SK-N-DZ (cell line): ENCODE measurements around the gene OR4K1. TPM values are rescaled to one million over a fixed set of nuclear protein-coding genes. Genes with fewer than 3 reads are reported as not detected.
"Not testable (repeated sequence)": the region's sequence is repeated elsewhere in the genome, so short reads cannot be mapped to it uniquely, and the experiment has no call there.

Experiments used
- DNase-seq: peaks from one replicate; pipeline ENCODE4 v3.0.0-alpha.2; 2015; ENCODE audit warnings: low spot score
- polyA plus RNA-seq, 2 experiments: library from polyadenylated mRNA; depleted of rRNA; stranded (reverse); fragments of >200 nt; gene quantifications; 2 replicates each; pipeline ENCODE4 v1.2.3, GENCODE V29; 2014

OR4K1 gene, protein sequence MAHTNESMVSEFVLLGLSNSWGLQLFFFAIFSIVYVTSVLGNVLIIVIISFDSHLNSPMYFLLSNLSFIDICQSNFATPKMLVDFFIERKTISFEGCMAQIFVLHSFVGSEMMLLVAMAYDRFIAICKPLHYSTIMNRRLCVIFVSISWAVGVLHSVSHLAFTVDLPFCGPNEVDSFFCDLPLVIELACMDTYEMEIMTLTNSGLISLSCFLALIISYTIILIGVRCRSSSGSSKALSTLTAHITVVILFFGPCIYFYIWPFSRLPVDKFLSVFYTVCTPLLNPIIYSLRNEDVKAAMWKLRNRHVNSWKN
- not detected in 2 replicates for polyA plus RNA-seq (2014; cell fraction: cytosol; rRNA removed)
- polyA plus RNA-seq (2014; cell fraction: nucleus; rRNA removed), result not detected in 2 replicates

DNA sequence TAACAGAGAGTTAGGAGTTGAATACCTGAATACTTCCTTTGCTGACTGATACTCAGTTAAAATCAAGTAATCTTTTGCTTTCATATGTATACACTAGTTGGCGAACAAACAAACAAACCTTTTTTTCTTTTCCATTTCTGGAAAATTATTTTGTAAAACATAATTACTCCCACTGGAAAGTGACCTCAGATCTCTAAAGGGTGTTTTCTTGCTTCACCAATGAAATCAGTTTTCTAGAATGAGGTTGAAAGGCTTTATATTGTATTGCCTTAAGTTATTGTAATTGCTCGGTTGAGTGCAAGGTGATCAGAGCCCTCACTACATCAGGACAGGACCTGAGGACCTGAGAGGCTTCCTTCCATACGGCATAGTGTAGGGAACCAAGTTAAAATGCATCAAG is at the start of gene OR4K1:
Gene OR4K1, plus strand, starts transcription at position 301 of the 400 bp plus-strand sequence. CDS start 4,750 bp downstream, outside the sequence.
- DNase-seq, result no peak

GRCh38 chr14:19895282-19895681 is 35.4 kb upstream of the OR4K1 start:
- no peak for DNase-seq

DNA sequence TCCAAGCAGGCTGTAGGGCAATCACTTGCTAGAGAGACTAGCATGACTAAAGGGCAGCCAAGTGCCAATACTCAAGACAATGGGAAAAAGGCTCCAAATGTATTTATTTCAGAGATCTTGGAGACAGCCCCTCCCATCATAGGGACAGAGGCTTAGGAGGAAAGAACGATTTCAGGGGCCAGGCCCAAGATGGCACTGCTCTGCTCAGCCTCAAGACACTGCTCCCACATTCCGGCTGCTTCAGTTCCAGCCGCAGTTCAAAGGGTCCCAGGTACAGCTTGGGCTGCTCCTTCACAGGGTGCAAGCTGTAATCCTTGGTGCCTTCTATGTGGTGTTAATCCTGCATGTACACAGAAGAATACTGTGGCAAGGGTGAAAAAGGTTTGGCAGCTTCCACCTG is 29.7 kb upstream of the OR4K1 start:
- DNase-seq, result no peak

- no peak for DNase-seq
These were observed 28.3 kb upstream of the OR4K1 start for GRCh38 chr14:19902409-19902808.

DNA sequence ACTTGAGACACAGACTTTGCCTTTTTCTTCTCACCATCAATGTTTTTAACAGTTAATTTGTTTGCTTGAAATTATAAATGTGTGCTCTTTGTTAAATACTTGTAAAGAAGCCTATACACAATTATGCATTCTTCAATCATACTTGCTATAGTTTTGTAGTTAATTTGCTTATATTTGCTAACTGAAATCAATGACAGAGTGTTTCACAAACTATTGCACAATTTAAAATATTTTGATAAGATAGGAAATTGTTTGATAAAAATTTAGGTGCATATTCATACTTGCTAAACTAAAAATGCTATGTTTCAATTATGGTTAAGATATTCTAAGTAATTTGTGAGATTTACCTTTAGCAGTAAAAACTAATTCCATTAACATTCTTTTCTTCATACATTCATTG is 24.1 kb upstream of the OR4K1 start:
- no peak for DNase-seq

DNA sequence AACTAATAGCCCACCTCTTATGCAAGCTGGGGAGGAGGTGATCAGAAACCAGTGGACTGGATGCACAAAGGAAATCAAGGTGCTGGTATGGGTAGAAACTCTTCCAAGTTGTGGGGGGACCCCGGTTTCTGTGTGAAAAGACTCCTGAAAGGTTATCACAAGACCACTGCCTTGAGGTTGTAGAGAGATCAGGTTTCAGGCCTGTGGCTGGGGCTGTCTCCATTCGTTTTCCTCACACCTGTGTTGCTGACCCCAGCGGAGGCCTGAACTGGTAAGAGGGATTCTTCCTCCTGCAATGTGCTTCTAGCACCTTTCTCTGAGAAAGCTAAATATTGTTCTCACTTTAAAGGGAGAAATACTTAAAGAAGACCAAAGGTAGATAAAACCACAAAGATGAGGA is 19.6 kb upstream of the OR4K1 start:
- DNase-seq, result no peak

GRCh38 chr14:19917243-19917642 is 13.5 kb upstream of the OR4K1 start:
- no peak for DNase-seq

DNA sequence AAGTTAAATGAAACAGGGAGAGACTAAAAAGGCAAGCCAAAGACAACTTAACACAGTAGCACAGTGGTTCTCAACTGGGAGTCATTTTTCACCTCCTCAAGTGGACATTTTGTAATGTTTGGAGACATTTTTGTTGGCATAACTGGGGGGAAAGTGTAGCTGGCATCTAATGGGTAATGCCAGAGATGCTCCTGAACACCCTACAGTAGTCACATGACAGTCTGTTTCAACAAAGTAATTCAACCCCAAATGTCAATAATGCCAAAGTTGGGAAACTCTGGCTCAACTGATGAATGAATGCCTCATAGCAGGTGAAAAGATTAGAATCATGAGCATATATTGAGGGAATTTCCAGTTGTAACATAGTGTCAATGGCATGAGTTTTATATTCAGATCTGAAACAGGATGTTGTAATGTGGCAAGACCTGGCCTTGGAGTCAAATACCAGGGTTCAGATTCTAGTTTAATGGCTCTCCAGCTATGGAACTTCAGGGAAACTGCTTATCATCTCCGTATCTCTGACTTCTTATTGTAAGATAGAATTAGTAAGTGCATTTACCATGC is 12.7 kb upstream of the OR4K1 start:
- DNase-seq, result no peak

GRCh38 chr14:19918553-19919264 is 12.0 kb upstream of the OR4K1 start:
- DNase-seq, result no peak

GRCh38 chr14:19920021-19920657 is 10.6 kb upstream of the OR4K1 start, which contains the start of gene OR4K5:
Gene OR4K5 (plus strand): TSS chr14:19920607. CDS start chr14:19920607, 0 bp downstream.
- no peak for DNase-seq

- DNase-seq, result no peak
These were observed 11.0 kb downstream of the OR4K1 start for GRCh38 chr14:19941668-19942067.

GRCh38 chr14:19947413-19948090 is 16.8 kb downstream of the OR4K1 start:
- DNase-seq, result no peak

GRCh38 chr14:19949218-19949617 is 18.5 kb downstream of the OR4K1 start:
- no peak for DNase-seq

DNA sequence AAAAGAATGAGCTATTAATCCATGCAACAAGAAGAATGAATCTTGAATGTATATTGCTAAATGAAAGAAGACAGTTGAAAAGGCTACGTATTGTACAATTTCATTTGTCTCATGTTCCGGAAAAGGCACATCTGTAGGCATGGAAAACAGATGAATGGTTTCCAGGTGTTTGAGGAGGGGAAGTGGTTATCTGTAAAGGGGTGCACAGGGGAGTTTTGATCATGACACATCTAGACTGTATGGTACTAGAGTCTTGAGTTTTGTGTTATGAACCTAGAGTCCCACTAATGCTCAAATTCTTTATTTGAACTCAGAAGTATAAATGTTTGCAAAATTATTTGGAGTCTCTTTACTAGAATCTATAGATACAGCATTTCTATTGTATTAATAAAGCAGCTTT is 39.0 kb downstream of the OR4K1 start:
- DNase-seq, result not testable (repeated sequence)

- DNase-seq, result no peak
These were observed 44.1 kb downstream of the OR4K1 start for GRCh38 chr14:19974844-19975243.

DNA sequence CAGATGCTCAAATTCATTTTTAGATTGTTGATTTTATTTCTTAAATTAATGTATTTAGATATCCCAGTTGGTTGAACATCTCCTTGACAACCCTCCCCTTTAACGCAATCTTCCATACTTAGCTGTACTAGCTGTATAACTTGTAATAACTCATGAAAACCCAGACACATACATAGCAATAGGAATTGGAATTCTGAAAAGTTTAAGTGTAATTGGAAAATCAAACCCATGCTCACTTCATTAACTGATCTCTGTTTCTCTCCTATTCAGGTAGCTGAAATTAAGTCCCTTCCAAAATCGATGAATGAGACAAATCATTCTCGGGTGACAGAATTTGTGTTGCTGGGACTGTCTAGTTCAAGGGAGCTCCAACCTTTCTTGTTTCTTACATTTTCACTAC is 44.6 kb downstream of the OR4K1 start, which contains the start of gene OR4K15:
Gene OR4K15, plus strand, starts transcription at position 301 of the 400 bp plus-strand sequence. Its CDS starts 0 bp downstream, at position 301.
- DNase-seq, result no peak
